Measurements from ENCODE around the gene INS. TPM values are rescaled to one million over a fixed set of nuclear protein-coding genes. Genes with fewer than 3 reads are reported as not detected.

The INS gene
- total RNA-seq, 1 experiment from 2014 or later, result not detected

- no CpG with 5 or more reads among the region's 31 CpGs for WGBS (ENCODE audit: extremely low coverage, insufficient read length, low lambda C conversion rate)
- H3K4me1 Mint-ChIP-seq, result no peaks in the 10 kb centered on the region
- Histone ChIP-seq H3T11ph (ENCODE audit: low read length) (no peak overlapping the region), H3K27me3 (ENCODE audit: insufficient read depth, low read length) (no peaks in the 10 kb centered on the region), H3K4me1 (ENCODE audit: insufficient read depth, low read length) (no peaks in the 10 kb centered on the region), H2AK5ac (ENCODE audit: insufficient read length, low read length) (no peak overlapping the region), H3K18ac (ENCODE audit: insufficient read length, low read depth, low read length) (no peak overlapping the region), H3K9ac (ENCODE audit: extremely low read depth, insufficient read length, low read length) (no peak overlapping the region), H2BK12ac (ENCODE audit: insufficient read length, low read depth, low read length) (no peak overlapping the region), H3K14ac (ENCODE audit: insufficient read depth, low read length) (no peak overlapping the region), H3K27ac (ENCODE audit: insufficient read length, low read depth, low read length) (no peak overlapping the region), H3K9me3 (ENCODE audit: control insufficient read depth, low read depth, low read length) (no peaks in the 10 kb centered on the region), H3K79me1 (ENCODE audit: insufficient read depth, low read depth, low read length, poor library complexity, severe bottlenecking) (no peaks in the 10 kb centered on the region), H2BK20ac (ENCODE audit: low read depth, low read length, poor library complexity, severe bottlenecking) (no peak overlapping the region), H3K56ac (ENCODE audit: insufficient read length, low read depth, low read length) (no peak overlapping the region), H2BK5ac (ENCODE audit: insufficient read length, low read length) (no peak overlapping the region), H4K5ac (ENCODE audit: insufficient read length, low read depth, low read length) (no peak overlapping the region), H3K4ac (ENCODE audit: low read depth, low read length) (no peak overlapping the region), H3K79me2 (ENCODE audit: insufficient read depth, low read length) (no peaks in the 10 kb centered on the region), H3K23me2 (ENCODE audit: insufficient read length, low read depth, low read length, poor library complexity, severe bottlenecking) (peaks cover 3% of the 10 kb centered on the region), H2BK15ac (ENCODE audit: low read depth, low read length) (no peak overlapping the region), H4K8ac (replicated peaks; ENCODE audit: insufficient read length, low read depth, low read length) (no peak overlapping the region), H3K23ac (ENCODE audit: insufficient read length, low read depth, low read length) (no peak overlapping the region), H2AFZ (ENCODE audit: low read length) (no peak overlapping the region), H4K91ac (ENCODE audit: insufficient read length, low read depth, low read length) (no peak overlapping the region), H3K4me2 (ENCODE audit: insufficient read depth, insufficient read length, low read length) (no peak overlapping the region), H2BK120ac (ENCODE audit: low read depth, low read length, poor library complexity, severe bottlenecking) (no peak overlapping the region), H4K20me1 (ENCODE audit: control insufficient read depth, insufficient read depth, insufficient read length) (no peaks in the 10 kb centered on the region)
- peaks cover 13% of the 10 kb centered on the region for H3K27me3 Mint-ChIP-seq (ENCODE audit: low read depth)
- no peaks in the 10 kb centered on the region for H3K9me3 Mint-ChIP-seq
- TF ChIP-seq, protein P1, sequence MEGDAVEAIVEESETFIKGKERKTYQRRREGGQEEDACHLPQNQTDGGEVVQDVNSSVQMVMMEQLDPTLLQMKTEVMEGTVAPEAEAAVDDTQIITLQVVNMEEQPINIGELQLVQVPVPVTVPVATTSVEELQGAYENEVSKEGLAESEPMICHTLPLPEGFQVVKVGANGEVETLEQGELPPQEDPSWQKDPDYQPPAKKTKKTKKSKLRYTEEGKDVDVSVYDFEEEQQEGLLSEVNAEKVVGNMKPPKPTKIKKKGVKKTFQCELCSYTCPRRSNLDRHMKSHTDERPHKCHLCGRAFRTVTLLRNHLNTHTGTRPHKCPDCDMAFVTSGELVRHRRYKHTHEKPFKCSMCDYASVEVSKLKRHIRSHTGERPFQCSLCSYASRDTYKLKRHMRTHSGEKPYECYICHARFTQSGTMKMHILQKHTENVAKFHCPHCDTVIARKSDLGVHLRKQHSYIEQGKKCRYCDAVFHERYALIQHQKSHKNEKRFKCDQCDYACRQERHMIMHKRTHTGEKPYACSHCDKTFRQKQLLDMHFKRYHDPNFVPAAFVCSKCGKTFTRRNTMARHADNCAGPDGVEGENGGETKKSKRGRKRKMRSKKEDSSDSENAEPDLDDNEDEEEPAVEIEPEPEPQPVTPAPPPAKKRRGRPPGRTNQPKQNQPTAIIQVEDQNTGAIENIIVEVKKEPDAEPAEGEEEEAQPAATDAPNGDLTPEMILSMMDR (conservative IDR thresholded peaks at IDR 0.05), result no peak
- H3K27ac Mint-ChIP-seq, result no peak overlapping the region; a peak in 1 of 7 replicates
- no peaks in the 10 kb centered on the region for H3K36me3 Mint-ChIP-seq (ENCODE audit: insufficient read depth in 1 of 3, low read depth in 3 of 3)
- no peak for DNase-seq
- H3K4me3 Mint-ChIP-seq, result no peak overlapping the region
Observed at GRCh38 chr11:2167141-2168045, 6.4 kb upstream of the INS start.

Measured in H9 (cell line).